GM18951 (cell line): ENCODE data around the gene PTF1A.

ENCODE experiments used
- POLR2A ChIP-seq: IDR thresholded peaks from 4 replicates; pipeline ENCODE4 v1.6.1; 2011; ENCODE audit warnings: mild to moderate bottlenecking; ENCODE audit not compliant: insufficient read length, insufficient read depth; ENCODE audit errors: extremely low read depth
- in situ Hi-C: fragments of 300-500 bp; cut with MboI; formaldehyde crosslinking; loops from one replicate; pipeline ENCODE4 v1.12.0; 2022; ENCODE audit warnings: low sequenced_read_pairs, mixed read lengths, inconsistent platforms; ENCODE audit not compliant: unreplicated experiment

The PTF1A gene, protein sequence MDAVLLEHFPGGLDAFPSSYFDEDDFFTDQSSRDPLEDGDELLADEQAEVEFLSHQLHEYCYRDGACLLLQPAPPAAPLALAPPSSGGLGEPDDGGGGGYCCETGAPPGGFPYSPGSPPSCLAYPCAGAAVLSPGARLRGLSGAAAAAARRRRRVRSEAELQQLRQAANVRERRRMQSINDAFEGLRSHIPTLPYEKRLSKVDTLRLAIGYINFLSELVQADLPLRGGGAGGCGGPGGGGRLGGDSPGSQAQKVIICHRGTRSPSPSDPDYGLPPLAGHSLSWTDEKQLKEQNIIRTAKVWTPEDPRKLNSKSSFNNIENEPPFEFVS

DNA sequence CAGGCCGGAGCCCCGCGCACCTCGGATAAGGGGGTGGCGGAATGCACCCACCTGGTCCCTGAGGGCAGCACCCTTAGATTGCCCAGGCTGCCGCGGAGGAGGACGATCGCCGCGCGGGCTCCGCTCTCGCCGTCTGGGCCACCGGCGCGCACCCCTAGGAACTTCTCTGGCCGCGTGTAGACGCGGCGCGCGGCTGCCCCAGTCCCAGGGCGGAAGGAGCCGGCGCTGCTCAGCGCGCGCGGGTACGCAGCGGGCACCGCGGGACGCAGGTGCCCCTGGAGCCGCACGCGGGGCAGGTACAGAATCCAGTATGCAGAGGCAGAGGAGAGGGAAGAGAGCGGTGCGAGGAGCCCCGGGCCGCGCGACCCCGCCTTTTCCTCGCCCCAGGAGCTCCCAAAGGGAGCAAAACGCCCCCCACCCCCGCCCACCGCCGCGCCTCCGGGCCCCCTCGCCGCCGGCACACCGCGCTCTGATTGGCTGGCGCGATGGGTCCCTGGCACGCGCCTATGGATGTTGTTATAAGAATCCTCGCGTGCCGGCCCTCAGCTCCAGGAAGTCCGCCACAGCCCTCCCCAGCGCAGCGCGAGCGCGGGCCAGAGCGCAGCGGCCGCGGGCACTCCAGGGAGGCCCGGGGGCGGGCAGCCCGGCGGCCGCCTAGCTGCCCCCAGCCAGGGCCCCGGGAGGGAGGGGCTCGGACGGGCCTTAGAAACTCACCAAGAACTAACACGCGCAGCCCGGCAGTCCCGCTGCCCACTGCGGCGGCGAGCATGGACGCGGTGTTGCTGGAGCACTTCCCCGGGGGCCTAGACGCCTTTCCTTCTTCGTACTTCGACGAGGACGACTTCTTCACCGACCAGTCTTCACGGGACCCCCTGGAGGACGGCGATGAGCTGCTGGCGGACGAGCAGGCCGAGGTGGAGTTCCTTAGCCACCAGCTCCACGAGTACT, at the start of gene PTF1A:
PTF1A (plus strand) TSS at position 549 of the 948 bp plus-strand sequence; CDS start at position 768, 219 bp downstream.
- TF ChIP-seq POLR2A, result no peak
- in situ Hi-C loops, result no loop called here

DNA sequence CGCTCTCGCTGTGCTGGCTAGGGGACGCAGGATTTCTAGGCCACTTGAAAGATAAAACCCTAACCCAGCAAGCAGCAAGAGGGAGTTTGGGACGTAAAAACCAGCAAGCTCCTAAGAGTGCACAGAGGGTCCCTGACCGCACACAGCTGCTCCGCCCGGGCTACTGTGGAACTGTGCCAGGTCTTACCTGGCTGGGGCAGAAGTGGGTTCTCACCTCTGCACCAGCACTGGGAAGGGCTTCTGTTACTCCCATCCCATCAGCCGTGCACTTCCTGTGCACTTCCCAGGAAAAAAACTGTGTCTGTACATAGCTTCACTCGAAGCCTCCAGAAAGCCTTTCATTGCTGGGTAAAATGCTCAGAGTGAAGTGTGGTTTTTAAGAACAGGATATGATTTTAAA, 45.9 kb upstream of the PTF1A start:
- no peak for TF ChIP-seq POLR2A
- in situ Hi-C loops, result no loop called here

DNA sequence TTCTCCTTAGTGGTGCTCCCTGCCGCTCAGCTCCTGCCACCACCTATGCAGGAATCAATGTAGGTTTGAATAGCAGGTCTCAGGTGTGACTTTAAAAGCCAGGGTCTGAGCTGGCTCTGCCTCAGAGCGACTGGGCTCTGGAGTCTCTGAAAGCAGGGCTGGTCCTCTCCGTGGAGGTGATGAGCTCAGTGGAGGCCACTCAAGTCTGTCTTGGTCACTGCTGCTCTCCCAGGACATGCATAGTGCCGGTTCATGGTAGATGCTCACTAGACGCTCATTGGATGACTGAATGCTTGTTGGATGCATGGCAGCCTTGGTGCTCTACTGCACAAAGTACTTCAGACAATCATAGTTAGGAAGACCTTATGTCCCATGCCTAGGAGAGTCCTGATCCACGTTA, 45.1 kb upstream of the PTF1A start:
- in situ Hi-C loops, result no loop called here
- TF ChIP-seq POLR2A, result no peak

DNA sequence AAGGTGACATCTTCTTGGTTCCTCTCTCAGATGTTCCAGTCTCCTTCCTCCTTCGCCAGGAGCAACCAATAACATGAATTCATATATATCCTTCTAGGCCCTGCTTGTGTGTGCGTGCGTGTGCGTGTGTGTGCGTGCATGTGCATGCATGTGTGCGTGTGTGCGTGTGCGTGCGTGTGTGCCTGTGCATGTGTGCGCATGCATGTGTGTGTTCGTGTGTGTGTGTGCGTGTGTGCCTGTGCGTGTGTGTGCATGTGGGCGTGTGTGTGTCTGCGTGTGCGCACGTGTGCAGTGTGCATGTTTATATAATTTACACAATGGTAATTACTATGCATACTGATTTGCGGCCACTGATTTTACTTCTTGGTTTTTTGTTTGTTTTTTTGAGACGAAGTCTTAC, 43.9 kb upstream of the PTF1A start:
- in situ Hi-C loops, result no loop called here
- TF ChIP-seq POLR2A, result no peak

DNA sequence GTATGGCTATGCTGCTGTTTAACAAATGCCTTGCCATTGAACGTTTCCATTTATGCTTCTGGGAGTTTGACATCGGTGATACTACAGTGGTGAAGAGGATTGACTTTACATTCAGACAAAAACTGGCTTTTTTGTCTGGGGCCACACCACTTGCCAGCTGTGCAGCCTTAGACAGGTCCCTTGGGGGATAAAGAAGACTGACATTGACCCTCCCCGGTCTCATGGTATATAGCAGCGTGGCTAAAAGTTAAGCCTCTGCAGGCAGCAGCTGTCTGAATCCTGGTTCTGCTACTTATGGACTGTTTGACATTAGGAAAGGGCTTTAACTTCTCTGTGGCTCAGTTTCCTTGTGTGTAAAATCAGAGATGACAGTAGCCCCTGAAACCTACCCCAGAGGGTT, 42.0 kb upstream of the PTF1A start:
- in situ Hi-C loops, result loop anchor here (25.0 kb wide), 2 partner anchors 137 to 387 kb away; no protein-coding TSS in a partner anchor
- TF ChIP-seq POLR2A, result no peak

DNA sequence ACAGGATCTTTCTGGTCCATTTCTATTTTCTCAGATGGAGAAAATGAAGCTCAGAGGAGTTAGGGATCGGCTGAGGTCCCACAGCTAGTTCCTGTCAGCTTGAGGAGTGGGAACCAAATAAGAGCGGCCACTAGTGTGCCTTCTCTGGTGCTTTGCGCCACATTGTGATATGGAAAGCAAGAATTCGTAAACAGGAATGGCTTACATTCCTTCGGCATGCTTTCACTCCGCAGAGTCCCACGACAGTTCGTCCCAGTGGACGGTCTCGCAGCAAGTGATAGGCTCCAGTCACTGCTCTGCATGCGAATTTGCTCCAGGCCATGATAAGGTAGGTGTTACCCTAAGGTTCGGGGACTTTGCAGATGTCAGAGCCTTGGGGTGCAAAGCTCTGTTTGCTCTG, 41.5 kb upstream of the PTF1A start:
- no peak for TF ChIP-seq POLR2A
- in situ Hi-C loops, result loop anchor here (25.0 kb wide), 2 partner anchors 137 to 387 kb away; no protein-coding TSS in a partner anchor

DNA sequence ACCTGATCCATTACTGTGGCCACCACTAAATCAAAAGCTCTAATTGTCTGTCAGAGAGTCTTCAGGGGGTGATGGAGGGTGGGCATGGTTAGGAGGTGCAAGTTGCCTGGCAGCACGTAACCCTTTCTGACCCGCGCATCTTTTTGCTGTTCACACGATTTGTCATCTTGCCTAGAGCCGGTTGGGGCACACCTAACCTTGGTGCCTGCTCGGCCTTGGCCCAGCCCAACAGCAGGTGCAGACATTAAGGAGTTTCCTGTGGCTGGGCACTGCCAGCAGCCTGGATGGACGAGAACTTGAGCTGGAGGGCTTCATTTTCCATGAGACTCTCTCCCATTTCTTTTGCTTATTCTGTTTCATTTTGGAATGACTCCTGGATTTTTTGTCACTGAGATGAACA, 41.0 kb upstream of the PTF1A start:
- in situ Hi-C loops, result loop anchor here (25.0 kb wide), 2 partner anchors 136 to 386 kb away; no protein-coding TSS in a partner anchor
- TF ChIP-seq POLR2A, result no peak

DNA sequence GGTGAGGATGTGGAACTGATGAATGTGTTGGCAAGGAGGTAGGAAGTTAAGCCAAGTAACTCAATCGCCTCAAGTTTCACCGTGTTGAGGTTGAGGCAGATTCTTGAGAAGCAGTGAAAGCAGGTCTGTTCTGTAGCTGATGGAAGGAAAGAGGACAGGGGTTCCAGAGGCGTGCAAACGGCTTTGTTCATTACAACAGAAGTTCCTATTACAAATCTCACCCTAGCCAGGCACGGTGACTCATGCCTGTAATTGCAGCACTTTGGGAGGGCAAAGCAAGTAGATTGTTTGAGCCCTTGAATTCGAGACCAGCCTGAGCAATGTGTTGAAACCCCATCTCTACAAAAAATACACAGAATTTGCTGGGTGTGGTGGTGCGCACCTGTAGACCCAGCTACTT, 36.9 kb upstream of the PTF1A start:
- in situ Hi-C loops, result loop anchor here (25.0 kb wide), 2 partner anchors 132 to 382 kb away; no protein-coding TSS in a partner anchor
- TF ChIP-seq POLR2A, result no peak

DNA sequence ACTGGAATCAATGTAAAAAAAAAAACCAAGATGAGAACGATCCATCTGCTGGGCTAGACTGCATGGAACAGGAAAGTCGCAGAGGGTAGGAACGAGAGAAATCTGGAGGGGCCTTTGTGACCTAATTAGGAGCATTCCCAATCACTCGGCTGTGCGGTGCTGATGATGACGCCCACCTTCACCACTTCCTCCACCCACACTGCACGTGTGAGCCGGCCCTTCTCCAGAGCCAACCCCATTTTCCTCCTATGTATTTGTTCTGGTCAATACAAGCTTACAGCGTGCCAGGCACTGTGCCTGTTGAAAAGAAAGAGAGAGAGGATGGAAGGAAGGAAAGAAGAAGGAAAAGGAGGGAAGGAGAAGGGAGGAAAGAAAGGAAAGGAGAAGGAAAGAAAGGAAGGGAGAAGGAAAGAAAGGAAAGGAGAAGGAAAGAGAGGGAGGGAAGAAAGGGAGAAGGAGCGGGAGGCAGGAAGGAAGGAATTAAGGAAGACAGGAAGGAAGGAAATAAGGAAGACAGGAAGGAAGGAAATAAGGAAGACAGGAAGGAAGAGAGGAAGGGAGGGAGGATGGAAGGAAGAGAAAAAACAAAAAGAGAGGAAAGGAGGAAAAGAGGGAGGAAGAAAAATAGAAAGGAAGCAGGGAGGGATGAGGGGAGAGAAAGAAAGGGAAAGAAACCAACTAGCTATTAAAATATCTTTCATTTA, 35.5 kb upstream of the PTF1A start:
- in situ Hi-C loops, result loop anchor here (25.0 kb wide), 2 partner anchors 131 to 381 kb away; no protein-coding TSS in a partner anchor
- no peak for TF ChIP-seq POLR2A

DNA sequence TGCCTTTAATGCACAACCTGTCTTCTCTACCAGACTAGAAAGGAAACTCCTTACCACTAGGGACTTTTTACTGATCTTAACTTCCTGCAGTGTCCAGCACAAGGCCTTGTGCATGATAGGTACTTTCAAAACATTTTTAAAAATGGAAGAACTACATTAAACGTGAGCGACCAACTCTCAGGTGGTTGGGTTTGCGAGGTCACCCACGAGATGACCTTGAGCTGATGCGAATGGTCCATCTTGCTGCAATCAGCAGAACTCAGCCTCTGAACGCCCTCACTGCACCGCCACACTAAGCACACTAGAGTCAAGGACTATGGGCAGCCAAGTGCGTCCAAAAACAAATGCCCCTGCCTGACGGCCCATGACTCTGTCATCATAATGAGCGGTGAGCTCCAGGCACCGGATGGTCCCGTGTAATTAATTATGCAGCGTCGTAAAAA, 34.9 kb upstream of the PTF1A start:
- in situ Hi-C loops, result loop anchor here (25.0 kb wide), 2 partner anchors 130 to 380 kb away; no protein-coding TSS in a partner anchor

DNA sequence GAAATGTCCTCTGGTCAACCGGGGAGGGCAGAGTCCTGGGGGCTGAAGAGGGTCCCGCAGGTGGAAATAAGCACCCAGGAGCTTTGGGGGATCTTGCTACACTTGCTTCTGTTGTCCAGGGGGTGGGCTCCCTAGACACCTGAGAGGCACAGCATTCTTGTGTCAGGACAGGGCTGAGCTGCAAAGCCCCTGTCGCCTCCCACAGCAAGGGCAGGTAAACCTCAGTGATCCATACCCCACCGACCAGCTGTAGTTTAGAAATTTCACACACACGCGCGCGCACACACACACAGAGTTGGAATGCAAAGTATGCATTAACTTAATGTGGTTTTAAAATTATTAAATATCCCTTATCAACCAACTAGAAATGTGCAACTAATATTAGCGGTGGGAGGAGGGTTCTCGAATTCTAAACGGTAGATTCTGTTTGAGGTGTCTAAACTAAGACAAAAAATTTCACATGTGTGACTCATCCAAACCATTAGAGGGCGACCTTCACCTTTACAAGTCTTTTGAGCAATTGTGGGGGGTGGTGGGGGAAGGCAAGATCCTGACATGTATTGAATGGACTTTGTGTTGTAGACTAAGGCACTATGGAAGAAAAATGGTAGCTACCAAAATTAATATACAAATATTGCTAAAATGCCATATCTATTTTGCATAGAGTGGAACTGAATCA, 34.3 kb upstream of the PTF1A start:
- in situ Hi-C loops, result loop anchor here (25.0 kb wide), 2 partner anchors 129 to 379 kb away; no protein-coding TSS in a partner anchor
- no peak for TF ChIP-seq POLR2A

More for the DNA sequence above, 34.9 kb upstream of the PTF1A start:
- TF ChIP-seq POLR2A, result no peak

DNA sequence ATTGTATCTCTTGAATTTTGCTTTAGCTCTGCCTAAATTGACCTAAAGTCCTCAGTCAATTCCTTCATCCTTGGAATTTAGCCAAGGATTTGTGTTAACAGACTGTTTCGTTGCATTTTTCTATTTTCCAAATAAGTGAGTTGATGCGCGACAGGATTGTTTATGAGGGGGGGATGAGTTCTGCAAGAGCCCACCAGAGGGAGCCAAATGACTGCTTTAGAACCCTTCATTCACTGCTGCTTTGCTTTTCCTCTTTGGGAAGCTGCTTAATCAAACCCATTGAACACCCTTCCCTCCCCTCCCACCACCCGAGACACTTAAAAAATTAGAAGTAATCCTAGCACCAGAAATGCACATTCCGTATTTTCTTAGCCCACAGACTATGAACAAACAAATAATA, 33.7 kb upstream of the PTF1A start:
- in situ Hi-C loops, result loop anchor here (25.0 kb wide), 2 partner anchors 129 to 379 kb away; no protein-coding TSS in a partner anchor
- no peak for TF ChIP-seq POLR2A
